Liver (tissue), 9 donors: ENCODE results near the gene MAFF. TPM values are rescaled to one million over a fixed set of nuclear protein-coding genes. Genes with fewer than 3 reads are reported as not detected.

ENCODE experiments used
- DNase-seq: peaks from one replicate; pipeline ENCODE4 v3.0.0-alpha.2; 2017; ENCODE audit warnings: low spot score
- H3K27ac ChIP-seq, 2 donors: one replicate each; pipeline ENCODE4 v1.7.0; 2013; ENCODE audit warnings: inconsistent platforms in 2 of 2, low read length in 2 of 2, control low read depth in 1 of 2, low read depth in 1 of 2, mild to moderate bottlenecking in 1 of 2
- H3K27me3 ChIP-seq, 4 donors: one replicate each; pipeline versions ENCODE4 v1.6.1 to v1.7.0; 2013; ENCODE audit warnings: low read length in 3 of 4, inconsistent platforms in 1 of 4, mild to moderate bottlenecking in 1 of 4, moderate library complexity in 1 of 4; ENCODE audit not compliant: control insufficient read depth in 4 of 4, insufficient read depth in 4 of 4
- H3K36me3 ChIP-seq, 4 donors: one replicate each; pipeline versions ENCODE4 v1.6.1 to v1.7.0; 2013; ENCODE audit warnings: low read length in 3 of 4, mild to moderate bottlenecking in 3 of 4, low read depth in 1 of 4, moderate library complexity in 1 of 4; ENCODE audit not compliant: control insufficient read depth in 4 of 4, insufficient read depth in 3 of 4
- H3K4me1 ChIP-seq, 4 donors: one replicate each; pipeline versions ENCODE4 v1.6.1 to v1.7.0; 2013; ENCODE audit warnings: low read length in 3 of 4, mild to moderate bottlenecking in 3 of 4, moderate library complexity in 1 of 4; ENCODE audit not compliant: control insufficient read depth in 4 of 4, insufficient read depth in 4 of 4
- H3K4me3 ChIP-seq, 3 donors: one replicate each; pipeline versions ENCODE4 v1.6.1 to v1.7.0; 2013; ENCODE audit warnings: low read length in 3 of 3, control low read depth in 1 of 3, low read depth in 1 of 3, mild to moderate bottlenecking in 1 of 3
- H3K9ac ChIP-seq, 2 donors: one replicate each; pipeline ENCODE4 v1.7.0; 2013; ENCODE audit warnings: low read length in 2 of 2, mild to moderate bottlenecking in 2 of 2, moderate library complexity in 2 of 2, control low read depth in 1 of 2, low read depth in 1 of 2
- H3K9me3 ChIP-seq, 4 donors: one replicate each; pipeline versions ENCODE4 v1.6.1 to v1.7.0; 2013; ENCODE audit warnings: low read length in 3 of 4; ENCODE audit not compliant: control insufficient read depth in 4 of 4
- ATF3 ChIP-seq: IDR thresholded peaks from 2 replicates; pipeline ENCODE4 v1.6.1; 2016; ENCODE audit warnings: antibody characterized with exemption
- CTCF ChIP-seq: fragments of 150-350 bp; IDR thresholded peaks from 2 replicates; pipeline ENCODE4 v1.5.1; 2017; ENCODE audit warnings: improper control_type of control experiment, low read depth, low read length; ENCODE audit not compliant: missing input control
- EGR1 ChIP-seq, 2 donors: IDR thresholded peaks; 2 replicates each; pipeline ENCODE4 v1.6.1; 2016 to 2018; ENCODE audit warnings: antibody characterized with exemption in 2 of 2, low read depth in 2 of 2
- FOXA2 ChIP-seq: IDR thresholded peaks from 2 replicates; pipeline ENCODE4 v1.6.1; 2016; ENCODE audit warnings: antibody characterized with exemption
- GABPA ChIP-seq, 2 donors: IDR thresholded peaks in 1 of 2; conservative IDR thresholded peaks in 1 of 2; 2 replicates each; pipeline ENCODE4 v1.6.1; 2016; ENCODE audit warnings: antibody characterized with exemption in 2 of 2, mild to moderate bottlenecking in 1 of 2, moderate library complexity in 1 of 2
- HNF4G ChIP-seq: IDR thresholded peaks from 2 replicates; pipeline ENCODE4 v1.6.1; 2016; ENCODE audit warnings: antibody characterized with exemption
- JUND ChIP-seq, 2 donors: IDR thresholded peaks; 2 replicates each; pipeline ENCODE4 v1.6.1; 2016; ENCODE audit warnings: antibody characterized with exemption in 2 of 2
- NR2F2 ChIP-seq: IDR thresholded peaks from 2 replicates; pipeline ENCODE4 v1.6.1; 2016; ENCODE audit warnings: antibody characterized with exemption
- RAD21 ChIP-seq, 2 donors: IDR thresholded peaks; 2 replicates each; pipeline ENCODE4 v1.6.1; 2016; ENCODE audit warnings: antibody characterized with exemption in 2 of 2, mild to moderate bottlenecking in 2 of 2
- REST ChIP-seq: IDR thresholded peaks from 2 replicates; pipeline ENCODE4 v1.6.1; 2016; ENCODE audit warnings: antibody characterized with exemption, mild to moderate bottlenecking
- RXRA ChIP-seq, 2 donors: IDR thresholded peaks; 2 replicates each; pipeline ENCODE4 v1.6.1; 2017 to 2018; ENCODE audit warnings: antibody characterized with exemption in 2 of 2, mild to moderate bottlenecking in 1 of 2
- SP1 ChIP-seq: IDR thresholded peaks from 2 replicates; pipeline ENCODE4 v1.6.1; 2018; ENCODE audit warnings: antibody characterized with exemption, mild to moderate bottlenecking
- TAF1 ChIP-seq: conservative IDR thresholded peaks from 2 replicates; pipeline ENCODE4 v1.6.1; 2016; ENCODE audit warnings: antibody characterized with exemption, mild to moderate bottlenecking
- YY1 ChIP-seq: IDR thresholded peaks from 2 replicates; pipeline ENCODE4 v1.6.1; 2016; ENCODE audit warnings: antibody characterized with exemption, mild to moderate bottlenecking
- ZBTB33 ChIP-seq: IDR thresholded peaks from 2 replicates; pipeline ENCODE4 v1.6.1; 2016; ENCODE audit warnings: antibody characterized with exemption
- WGBS: extraction: QIAGEN DNeasy Blood & Tissue Kit; methylation state at CpG from one replicate; pipeline ENCODE4 v1.1.7; 2013; 5-methylcytosine and 5-hydroxymethylcytosine counted together
- polyA plus RNA-seq, 2 donors: library from polyadenylated mRNA; stranded (reverse) in 1 of 2; unstranded in 1 of 2; fragments of 200-250 nt in 1 of 2; fragments of >200 nt in 1 of 2; fragmentation: Nextera tagmentation in 1 of 2; extraction: Ambion mirVana in 1 of 2; gene quantifications; one replicate each; pipeline versions ENCODE4 v1.2.1 to v1.2.3, GENCODE V29; 2013 to 2015
- total RNA-seq, 2 donors: library from RNA; depleted of rRNA; stranded (reverse); fragments of >200 nt; gene quantifications; one replicate each; pipeline ENCODE4 v1.2.3, GENCODE V29; 2014
- donor health status: healthy.
- donor health status: healthy.
- donor health status: healthy.
- donor health status: healthy.
- donor health status: healthy.

The MAFF gene
- total RNA-seq (1 to 10 TPM; 1.7 to 3.3 TPM), polyA plus RNA-seq (1 to 10 TPM; 1.4 to 2.2 TPM)

GRCh38 chr22:38201711-38202436 is at the start of gene MAFF:
TSS of gene MAFF (plus strand) at chr22:38201994. CDS start at chr22:38213854, 11,860 bp downstream.
- no peaks in the 10 kb centered on the region for H3K36me3 ChIP-seq
- peak; percentile 98 for DNase-seq
- H3K27me3 ChIP-seq, result no peaks in the 10 kb centered on the region
- H3K27ac ChIP-seq, result peak within 1 kb of the TSS; percentile 98 to 99
- H3K4me3 ChIP-seq, result peak within 1 kb of the TSS; percentile 78 to 94 (median 90)
- TF ChIP-seq JUND (IDR thresholded peaks at IDR 0.05) (peak in 1 of 2 donors; percentile 45), HNF4G (no peak), YY1 (peak; percentile 39), RXRA (IDR thresholded peaks at IDR 0.05) (peak in 1 of 2 donors; percentile 23), EGR1 (IDR thresholded peaks at IDR 0.05; ENCODE audit: low read depth in 2 of 2) (no peak), GABPA (IDR thresholded peaks at IDR 0.05 in 1 of 2, conservative IDR thresholded peaks at IDR 0.05 in 1 of 2) (no peak), ZBTB33 (peak; percentile 88), REST (peak; percentile 47)
- H3K9me3 ChIP-seq, result no peaks in the 10 kb centered on the region
- peak within 1 kb of the TSS; percentile 91 to 95 for H3K9ac ChIP-seq
- H3K4me1 ChIP-seq, result peaks cover 0 to 7% (median 3%) of the 10 kb centered on the region in 4 donors
- WGBS, result under 1% methylated on average over 85 of the region's 85 CpGs

GRCh38 chr22:38153821-38154562 is 47.8 kb upstream of the MAFF start:
- no peak for DNase-seq
- Histone ChIP-seq H3K4me1 (peaks cover 3 to 10% (median 8%) of the 10 kb centered on the region in 4 donors), H3K9ac (no peak overlapping the region), H3K27ac (peak overlapping the region; percentile 65 to 70), H3K36me3 (no peaks in the 10 kb centered on the region), H3K9me3 (no peaks in the 10 kb centered on the region), H3K4me3 (no peak overlapping the region), H3K27me3 (no peaks in the 10 kb centered on the region)
- 57% methylated on average over 4 of the region's 4 CpGs for WGBS
- TF ChIP-seq ATF3 (no peak), NR2F2 (no peak), GABPA (IDR thresholded peaks at IDR 0.05 in 1 of 2, conservative IDR thresholded peaks at IDR 0.05 in 1 of 2) (no peak), TAF1 (no peak), FOXA2 (no peak), REST (peak; percentile 42), CTCF (no peak), SP1 (peak; percentile 82), HNF4G (peak; percentile 76), RXRA (IDR thresholded peaks at IDR 0.05) (peak; percentile 29 to 47), JUND (IDR thresholded peaks at IDR 0.05) (no peak), RAD21 (IDR thresholded peaks at IDR 0.05) (peak in 1 of 2 donors; percentile 50), EGR1 (IDR thresholded peaks at IDR 0.05; ENCODE audit: low read depth in 2 of 2) (no peak), ZBTB33 (no peak)
